Measurements from ENCODE around the gene RILPL1.
"Not testable (repeated sequence)": the region's sequence is repeated elsewhere in the genome, so short reads cannot be mapped to it uniquely, and the experiment has no call there.

The RILPL1 gene

GRCh38 chr12:123472438-123472849 lies 61.1 kb downstream of the RILPL1 start:
- in situ Hi-C loops (cut with MboI; ENCODE audit: low sequenced_read_pairs): no loop called here

- in situ Hi-C loops (cut with MboI; ENCODE audit: low sequenced_read_pairs): no loop called here
Measured at GRCh38 chr12:123471374-123472068, 62.0 kb downstream of the RILPL1 start.

DNA sequence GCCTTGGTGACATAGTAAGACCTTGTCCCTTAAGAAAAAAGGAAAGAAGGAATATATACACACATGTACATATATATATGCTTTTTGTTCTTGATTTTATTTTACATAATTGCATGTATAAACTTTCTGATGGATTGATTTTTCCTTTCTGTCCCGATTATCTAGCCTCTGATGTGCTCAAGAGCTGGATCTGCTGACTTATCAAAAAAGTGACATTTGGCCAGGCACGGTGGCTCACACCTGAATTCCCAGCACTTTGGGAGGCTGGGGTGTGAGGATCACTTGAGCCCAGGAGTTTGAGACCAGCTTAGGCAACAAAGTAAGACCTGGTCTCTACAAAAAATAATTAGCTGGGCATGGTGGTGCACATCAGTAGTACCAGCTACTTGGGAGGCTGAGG lies 63.5 kb downstream of the RILPL1 start:
- in situ Hi-C loops (cut with MboI; ENCODE audit: low sequenced_read_pairs): no loop called here

DNA sequence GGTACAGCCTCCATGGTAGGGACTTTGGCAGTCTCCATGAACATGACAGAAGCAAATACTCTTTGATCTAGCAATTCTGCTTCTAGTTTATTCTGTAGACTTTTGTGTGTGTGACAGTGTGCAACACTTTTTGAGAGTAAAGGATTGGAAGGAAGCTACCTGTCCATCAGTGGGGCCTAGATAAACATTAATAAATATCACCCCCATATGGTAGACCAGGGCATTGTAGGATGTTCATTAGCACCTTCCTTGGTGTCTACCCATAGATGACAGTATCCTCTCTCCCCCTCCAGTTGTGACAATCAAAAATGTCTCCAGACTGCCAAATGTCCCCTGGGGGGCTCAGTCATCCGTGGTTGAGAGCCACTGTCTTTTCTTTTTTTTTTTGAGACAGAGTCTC lies 64.7 kb downstream of the RILPL1 start:
- in situ Hi-C loops (cut with MboI; ENCODE audit: low sequenced_read_pairs): no loop called here

GRCh38 chr12:123465084-123465483 lies 68.4 kb downstream of the RILPL1 start:
- in situ Hi-C loops (cut with MboI; ENCODE audit: low sequenced_read_pairs): no loop called here

- in situ Hi-C loops (cut with MboI; ENCODE audit: low sequenced_read_pairs): not testable (repeated sequence)
Measured at GRCh38 chr12:123463174-123463573, 70.3 kb downstream of the RILPL1 start.

- in situ Hi-C loops (cut with MboI; ENCODE audit: low sequenced_read_pairs): no loop called here
Measured at GRCh38 chr12:123457980-123458779, 75.3 kb downstream of the RILPL1 start, which contains the start of gene SNRNP35. Gene SNRNP35, plus strand, starts transcription at chr12:123458139. Its CDS starts 7,402 bp downstream, at chr12:123465541.

DNA sequence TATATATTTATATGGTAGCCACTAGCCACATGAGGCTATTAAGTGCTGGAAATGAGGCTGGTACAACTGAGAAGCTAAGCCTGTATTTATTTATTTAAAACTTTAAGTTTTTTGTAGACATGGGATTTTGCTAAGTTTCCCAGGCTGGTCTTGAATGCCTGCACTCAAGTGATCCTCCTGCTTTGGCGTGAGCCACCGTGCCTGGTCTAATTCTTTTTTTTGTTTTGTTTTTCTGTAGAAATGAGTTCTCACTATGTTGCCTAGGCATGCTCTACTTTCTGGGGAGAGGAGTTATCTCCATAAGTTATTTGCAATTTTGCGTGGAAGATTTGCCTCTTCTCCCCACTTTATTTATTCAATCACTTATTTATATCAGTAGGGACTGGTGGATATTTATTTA lies 80.4 kb downstream of the RILPL1 start:
- in situ Hi-C loops (cut with MboI; ENCODE audit: low sequenced_read_pairs): no loop called here

DNA sequence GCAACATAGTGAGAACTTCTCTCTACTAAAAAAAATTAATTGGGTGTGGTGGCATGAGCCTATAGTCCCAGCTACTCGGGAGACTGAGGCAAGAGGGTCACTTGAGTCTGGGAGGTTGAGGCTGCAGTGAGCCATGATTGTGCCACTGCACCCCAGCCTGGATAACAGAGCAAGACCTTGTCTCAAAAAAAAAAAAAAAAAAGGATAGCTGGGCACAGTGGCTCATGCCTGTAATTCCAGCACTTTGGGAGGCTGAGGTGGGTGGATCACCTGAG lies 81.3 kb downstream of the RILPL1 start:
- in situ Hi-C loops (cut with MboI; ENCODE audit: low sequenced_read_pairs): not testable (repeated sequence)

DNA sequence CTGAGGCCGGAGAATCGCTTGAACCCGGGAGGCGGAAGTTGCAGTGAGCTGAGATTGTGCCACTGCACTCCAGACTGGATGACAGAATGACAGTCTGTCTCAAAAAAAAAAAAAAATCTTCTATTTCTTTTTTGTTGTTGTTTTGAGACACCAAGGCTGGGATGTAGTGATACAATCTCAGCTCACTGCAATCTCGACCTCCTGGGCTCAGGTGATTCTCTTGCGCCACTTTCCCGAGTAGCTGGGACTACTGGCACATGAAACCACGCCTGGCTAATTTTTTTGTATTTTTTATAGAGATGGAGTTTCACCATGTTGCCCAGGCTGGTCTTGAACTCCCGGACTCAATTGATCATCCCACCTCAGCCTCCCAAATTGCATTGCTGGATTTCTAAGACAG lies 82.9 kb downstream of the RILPL1 start:
- in situ Hi-C loops (cut with MboI; ENCODE audit: low sequenced_read_pairs): no loop called here

DNA sequence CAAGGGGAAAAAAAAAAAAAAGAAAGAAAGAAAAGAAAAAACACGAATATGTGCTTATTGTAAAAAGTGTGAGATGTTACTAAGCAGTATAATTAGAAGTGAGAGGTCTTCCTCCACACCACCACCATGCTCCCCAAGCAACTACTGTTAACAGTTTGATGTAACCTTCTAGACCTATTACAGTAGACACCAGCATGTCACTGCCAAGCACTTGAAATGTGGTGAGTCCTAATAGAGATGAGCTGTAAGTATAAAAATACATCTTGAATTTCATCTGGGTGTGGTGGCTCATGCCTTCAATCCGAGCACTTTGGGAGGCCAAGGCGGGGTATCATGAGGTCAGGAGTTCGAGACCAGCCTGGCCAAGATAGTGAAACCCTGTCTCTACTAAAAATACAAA lies 83.7 kb downstream of the RILPL1 start:
- in situ Hi-C loops (cut with MboI; ENCODE audit: low sequenced_read_pairs): no loop called here

- in situ Hi-C loops (cut with MboI; ENCODE audit: low sequenced_read_pairs): no loop called here
Measured at GRCh38 chr12:123449249-123449733, 84.2 kb downstream of the RILPL1 start.

DNA sequence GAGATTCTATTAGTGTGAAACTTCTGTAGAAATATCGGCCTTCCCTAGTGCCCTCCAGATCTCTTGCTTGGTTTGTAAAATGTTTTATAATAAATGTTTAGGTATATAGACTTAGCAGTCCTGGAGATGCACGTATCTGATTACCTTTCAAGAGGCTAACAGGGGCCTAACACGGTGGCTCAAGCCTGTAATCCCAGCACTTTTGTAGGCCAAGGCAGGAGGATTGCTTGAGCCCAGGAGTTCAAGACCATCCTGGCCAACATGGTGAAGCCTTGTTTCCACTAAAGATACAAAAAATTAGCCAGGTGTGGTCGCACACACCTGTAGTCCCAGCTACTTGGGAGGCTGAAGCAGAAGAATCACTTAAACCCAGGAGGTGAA lies 87.2 kb downstream of the RILPL1 start:
- in situ Hi-C loops (cut with MboI; ENCODE audit: low sequenced_read_pairs): no loop called here

DNA sequence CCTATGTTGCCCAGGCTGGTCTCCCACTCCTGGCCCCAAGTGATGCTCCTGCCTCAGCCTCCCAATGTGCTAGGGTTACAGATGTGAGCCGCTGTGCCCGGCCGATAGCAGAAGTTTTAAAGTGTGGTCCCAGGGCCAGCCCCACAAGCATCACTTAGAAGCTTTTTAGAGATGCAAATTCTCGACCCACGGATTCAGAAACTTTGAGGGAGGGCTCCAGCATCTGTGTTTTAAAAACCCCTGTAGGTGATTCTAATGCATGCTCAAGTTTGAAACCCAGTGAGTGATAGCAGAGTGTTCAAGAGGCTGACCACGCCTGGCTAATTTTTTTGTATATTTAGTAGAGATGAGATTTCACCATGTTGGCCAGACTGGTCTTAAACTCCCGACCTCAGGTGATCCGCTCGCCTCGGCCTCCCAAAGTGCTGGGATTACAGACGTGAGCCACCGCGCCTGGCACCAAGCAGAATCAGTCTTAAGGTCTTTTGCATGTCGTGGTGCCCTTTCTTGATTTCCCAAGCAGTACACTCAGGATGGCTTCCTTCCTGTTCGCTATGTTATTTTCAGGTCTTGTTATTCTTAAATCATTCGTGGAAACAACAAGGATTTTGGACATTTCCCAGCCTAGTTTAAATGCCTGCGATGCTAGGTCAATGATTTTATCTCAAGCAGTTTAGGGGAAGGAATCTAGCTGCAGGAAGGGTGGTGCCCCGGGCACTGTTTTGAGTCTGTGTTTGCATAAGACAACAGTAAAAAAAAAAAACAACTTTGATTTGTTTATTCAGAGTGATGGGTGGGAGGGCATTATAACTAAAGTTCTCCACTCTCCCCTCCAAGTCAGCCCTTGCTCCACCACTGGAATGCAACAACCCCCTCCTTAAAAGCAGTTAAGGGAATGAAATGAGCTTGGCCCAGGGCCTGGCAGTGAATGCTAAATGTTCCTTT lies 87.9 kb downstream of the RILPL1 start:
- in situ Hi-C loops (cut with MboI; ENCODE audit: low sequenced_read_pairs): no loop called here

- in situ Hi-C loops (cut with MboI; ENCODE audit: low sequenced_read_pairs): no loop called here
Measured at GRCh38 chr12:123444092-123445026, 89.2 kb downstream of the RILPL1 start.

GRCh38 chr12:123442774-123443173 lies 90.7 kb downstream of the RILPL1 start:
- in situ Hi-C loops (cut with MboI; ENCODE audit: low sequenced_read_pairs): no loop called here

DNA sequence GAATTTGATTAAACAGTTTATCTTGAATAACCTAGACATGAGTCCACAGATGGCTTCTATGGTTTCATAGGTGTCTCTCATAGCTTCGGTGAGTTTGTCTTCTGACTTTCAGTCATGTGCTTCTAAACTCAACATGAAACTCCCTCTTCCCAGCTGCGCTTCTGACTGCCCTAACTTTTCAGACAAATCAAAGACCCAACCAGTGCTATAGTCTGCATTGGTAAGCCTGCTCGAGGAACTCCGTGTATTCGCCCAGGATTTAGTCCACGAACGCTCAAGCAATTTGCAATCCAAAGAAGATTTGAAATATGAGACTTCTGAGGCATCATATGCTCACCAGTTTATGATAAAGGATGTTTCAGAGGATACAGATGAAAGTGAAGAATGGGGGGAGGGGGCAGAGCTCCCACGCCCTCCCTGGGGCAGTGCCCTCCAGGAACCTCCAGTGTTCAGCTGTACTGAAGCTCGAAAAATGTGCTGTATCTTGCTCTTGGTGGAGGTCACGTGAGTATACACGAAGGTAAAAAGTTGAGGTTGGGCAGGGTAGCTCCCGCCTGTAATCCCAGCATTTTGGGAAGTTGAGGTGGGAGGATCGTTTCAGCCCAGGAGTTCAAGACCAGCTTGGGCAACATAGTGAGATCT lies 91.9 kb downstream of the RILPL1 start:
- in situ Hi-C loops (cut with MboI; ENCODE audit: low sequenced_read_pairs): no loop called here

DNA sequence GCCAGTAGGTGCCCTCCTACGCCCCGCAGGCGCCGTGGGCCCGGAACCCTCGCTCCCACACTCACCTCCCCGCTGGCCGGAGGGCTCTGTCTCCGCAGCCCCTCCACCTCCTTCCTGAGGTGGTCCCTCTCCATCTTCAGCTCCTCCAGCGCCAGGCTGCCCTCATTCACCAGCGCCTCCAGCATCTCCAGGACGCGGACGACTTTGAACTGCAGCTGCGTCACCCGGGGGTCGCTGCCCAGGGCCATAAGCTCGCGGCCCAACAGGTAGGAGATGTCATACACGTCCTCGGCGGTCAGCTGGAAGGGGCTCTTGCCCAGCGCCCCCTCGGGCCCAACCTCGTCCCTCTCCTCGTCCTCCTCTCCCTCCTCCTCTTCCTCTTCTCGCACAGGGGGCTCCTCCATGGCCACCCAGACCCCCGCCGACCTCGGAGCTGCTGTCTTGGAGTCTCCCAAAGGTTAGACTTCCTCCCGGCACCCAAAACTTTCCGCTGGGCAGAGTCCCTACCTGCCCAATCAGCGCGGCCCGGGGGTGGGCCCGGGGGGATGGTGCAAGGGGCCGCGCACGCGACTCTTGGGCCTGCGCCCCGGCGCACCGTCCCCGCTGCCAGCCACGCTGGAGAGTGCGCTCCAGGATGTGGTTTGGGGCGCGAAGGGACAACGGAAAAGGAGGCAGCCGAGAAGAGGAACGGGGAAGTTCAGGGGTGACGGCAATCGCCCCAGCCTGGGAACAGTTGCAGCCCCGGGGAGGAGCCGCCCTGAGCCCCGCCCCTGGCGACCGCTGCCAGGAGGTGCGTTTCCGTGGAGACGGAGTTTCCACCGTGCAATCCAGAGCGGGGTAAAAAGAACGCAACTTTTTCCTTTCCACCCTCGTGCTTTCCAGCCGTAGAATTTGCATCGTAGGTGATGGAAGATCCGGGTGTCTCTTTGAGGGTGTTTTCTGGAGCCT lies 97.2 kb downstream of the RILPL1 start, which contains the start of gene RILPL2:
TSS of gene RILPL2 (minus strand) at position 668 of the 948 bp plus-strand sequence. CDS start at position 404, 264 bp downstream.
- in situ Hi-C loops (cut with MboI; ENCODE audit: low sequenced_read_pairs): no loop called here
